Measurements from ENCODE around the gene SYK.

The SYK gene

DNA sequence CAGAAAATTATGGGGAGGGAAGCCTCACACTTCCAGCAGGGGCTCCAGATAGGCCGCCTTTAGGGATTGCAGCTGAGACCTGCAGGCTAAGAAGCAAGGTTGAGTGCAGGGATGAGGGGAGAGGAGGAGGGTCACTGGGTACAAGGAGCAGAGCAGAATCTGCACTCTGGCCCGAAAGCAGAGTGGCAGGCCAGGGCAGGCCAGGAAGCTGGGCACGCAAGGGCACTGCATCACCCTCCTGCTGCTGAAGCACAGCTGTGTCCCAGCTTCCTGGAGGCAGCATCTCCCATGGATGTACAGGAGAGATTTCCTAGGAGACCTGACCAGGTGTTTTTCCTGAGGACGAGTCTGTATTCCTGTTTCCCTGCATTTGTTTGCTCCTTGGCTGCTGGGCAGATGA is 92.1 kb downstream of the SYK start:
- Histone ChIP-seq H4K20me1 (no peaks in the 10 kb centered on the region), H3K4me2 (no peak overlapping the region), H3K27me3 (no peaks in the 10 kb centered on the region), H3K27ac (no peak overlapping the region), H3K9me3 (no peaks in the 10 kb centered on the region), H3K36me3 (peaks cover 99% of the 10 kb centered on the region), H3K4me3 (no peak overlapping the region), H3K9ac (no peak overlapping the region), H3K4me1 (no peaks in the 10 kb centered on the region)
- TF ChIP-seq Cebpa-rat (IDR thresholded peaks at IDR 0.05), result no peak

DNA sequence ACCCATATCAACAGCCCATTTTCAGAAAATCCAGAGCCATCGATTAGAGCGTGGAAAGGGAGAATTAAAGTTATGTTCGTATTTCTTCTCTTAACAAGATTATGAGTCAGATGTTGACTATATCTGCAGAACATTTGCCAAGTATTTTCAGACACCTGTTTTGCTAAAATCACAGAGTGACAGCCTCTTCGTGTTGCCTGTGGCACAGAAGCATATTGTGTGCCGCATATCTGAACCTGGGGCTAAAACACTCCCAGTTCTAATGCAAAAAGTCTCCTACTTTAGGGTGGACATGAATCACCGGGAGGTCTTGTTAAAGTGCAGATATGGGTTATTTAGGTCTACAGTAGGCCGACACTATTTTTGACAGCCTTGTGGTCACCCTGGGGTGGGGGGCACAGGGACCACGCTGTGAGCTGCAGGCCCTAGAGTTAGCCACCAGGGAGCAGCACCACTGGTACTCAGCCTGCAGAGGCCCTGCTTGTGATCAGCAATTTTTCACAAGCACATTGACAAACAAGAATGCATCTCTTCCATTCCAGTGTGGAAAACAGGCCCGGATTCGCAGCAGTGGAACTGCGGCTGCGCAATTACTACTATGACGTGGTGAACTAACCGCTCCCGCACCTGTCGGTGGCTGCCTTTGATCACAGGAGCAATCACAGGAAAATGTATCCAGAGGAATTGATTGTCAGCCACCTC is 93.5 kb downstream of the SYK start:
- no peak for TF ChIP-seq Cebpa-rat (IDR thresholded peaks at IDR 0.05)
- no peaks in the 10 kb centered on the region for H3K4me1 ChIP-seq
- H3K9ac ChIP-seq, result no peak overlapping the region
- H3K4me2 ChIP-seq, result no peak overlapping the region
- no peaks in the 10 kb centered on the region for H4K20me1 ChIP-seq
- peaks cover 99% of the 10 kb centered on the region for H3K36me3 ChIP-seq
- no peaks in the 10 kb centered on the region for H3K27me3 ChIP-seq
- H3K4me3 ChIP-seq, result no peak overlapping the region
- H3K9me3 ChIP-seq, result no peaks in the 10 kb centered on the region
- no peak overlapping the region for H3K27ac ChIP-seq

DNA sequence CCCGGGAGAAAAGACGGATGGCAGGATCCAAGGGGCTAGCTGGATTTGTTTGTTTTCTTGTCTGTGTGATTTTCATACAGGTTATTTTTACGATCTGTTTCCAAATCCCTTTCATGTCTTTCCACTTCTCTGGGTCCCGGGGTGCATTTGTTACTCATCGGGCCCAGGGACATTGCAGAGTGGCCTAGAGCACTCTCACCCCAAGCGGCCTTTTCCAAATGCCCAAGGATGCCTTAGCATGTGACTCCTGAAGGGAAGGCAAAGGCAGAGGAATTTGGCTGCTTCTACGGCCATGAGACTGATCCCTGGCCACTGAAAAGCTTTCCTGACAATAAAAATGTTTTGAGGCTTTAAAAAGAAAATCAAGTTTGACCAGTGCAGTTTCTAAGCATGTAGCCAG is 94.2 kb downstream of the SYK start:
- no peak overlapping the region for H3K4me2 ChIP-seq
- H3K27me3 ChIP-seq, result no peaks in the 10 kb centered on the region
- H3K4me1 ChIP-seq, result no peaks in the 10 kb centered on the region
- no peaks in the 10 kb centered on the region for H4K20me1 ChIP-seq
- no peak overlapping the region for H3K9ac ChIP-seq
- TF ChIP-seq Cebpa-rat (IDR thresholded peaks at IDR 0.05), result no peak
- no peak overlapping the region for H3K4me3 ChIP-seq
- H3K9me3 ChIP-seq, result no peaks in the 10 kb centered on the region
- H3K27ac ChIP-seq, result no peak overlapping the region
- H3K36me3 ChIP-seq, result peaks cover 93% of the 10 kb centered on the region

DNA sequence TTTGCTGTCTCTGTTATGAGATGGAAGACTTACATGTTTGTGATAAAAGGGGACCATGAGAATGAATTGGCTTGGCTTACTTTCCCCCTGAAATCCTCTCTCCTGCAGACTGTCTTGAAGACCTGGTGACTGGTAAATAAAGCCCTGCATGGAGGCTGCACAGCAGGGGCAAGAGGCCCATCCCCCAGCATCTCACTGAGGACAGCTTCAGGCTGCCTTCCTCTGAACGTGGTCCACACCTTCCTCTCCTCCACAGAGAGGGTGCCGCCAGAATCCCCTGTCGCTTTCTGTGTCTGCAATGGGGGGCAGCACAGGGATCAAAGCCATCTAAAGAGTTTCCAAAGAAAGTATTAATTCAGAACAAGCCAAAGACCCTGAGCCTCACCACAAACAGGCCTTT is 94.6 kb downstream of the SYK start:
- Histone ChIP-seq H3K9me3 (no peaks in the 10 kb centered on the region), H3K36me3 (peaks cover 90% of the 10 kb centered on the region), H3K27me3 (no peaks in the 10 kb centered on the region), H4K20me1 (no peaks in the 10 kb centered on the region), H3K27ac (no peak overlapping the region), H3K4me2 (no peak overlapping the region), H3K4me1 (no peaks in the 10 kb centered on the region), H3K9ac (no peak overlapping the region), H3K4me3 (no peak overlapping the region)
- no peak for TF ChIP-seq Cebpa-rat (IDR thresholded peaks at IDR 0.05)

DNA sequence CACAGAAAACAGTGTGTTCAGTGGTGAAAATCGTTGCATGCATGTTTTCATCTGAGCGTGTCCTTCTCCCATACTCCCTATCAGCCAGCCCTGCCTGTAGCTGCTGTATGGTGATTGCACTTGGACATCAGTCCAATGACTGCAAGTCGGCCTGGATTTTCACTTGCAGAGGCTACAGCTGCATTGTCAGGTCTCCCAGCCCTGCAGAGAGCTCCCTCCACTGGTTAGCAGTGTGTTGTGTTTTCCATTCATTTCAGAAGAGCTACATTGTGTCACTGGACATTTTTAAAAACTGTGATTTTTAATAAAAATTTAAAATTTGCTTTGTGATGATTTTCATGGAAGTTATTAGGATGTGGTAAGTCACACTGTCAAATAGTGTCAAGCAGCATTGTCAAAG is 96.6 kb downstream of the SYK start:
- peaks cover 11% of the 10 kb centered on the region; the same call in 1 of the 2 replicates for H3K9me3 ChIP-seq
- no peak for TF ChIP-seq Cebpa-rat (IDR thresholded peaks at IDR 0.05)
- H3K9ac ChIP-seq, result no peak overlapping the region
- H3K4me1 ChIP-seq, result no peaks in the 10 kb centered on the region
- peaks cover 85% of the 10 kb centered on the region for H3K36me3 ChIP-seq
- no peak overlapping the region for H3K27ac ChIP-seq
- H3K4me2 ChIP-seq, result no peak overlapping the region
- no peak overlapping the region for H3K4me3 ChIP-seq
- no peaks in the 10 kb centered on the region for H4K20me1 ChIP-seq
- no peaks in the 10 kb centered on the region for H3K27me3 ChIP-seq

DNA sequence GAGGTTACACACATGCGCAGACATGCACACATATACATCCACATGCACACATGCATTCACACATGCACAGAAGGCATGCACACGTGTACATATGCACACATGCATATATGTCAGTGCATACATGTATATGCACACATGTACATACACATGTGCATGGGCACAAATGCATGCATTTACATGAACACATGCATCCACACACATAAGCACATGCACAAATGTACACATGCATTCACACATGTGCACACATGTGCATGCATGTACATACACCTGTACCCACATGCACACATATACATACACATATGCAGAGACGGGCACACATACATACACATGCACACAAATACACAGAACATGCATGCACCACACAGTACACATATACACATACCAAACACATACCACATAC is 97.7 kb downstream of the SYK start:
- H3K27me3 ChIP-seq, result no peaks in the 10 kb centered on the region
- no peak overlapping the region for H3K4me2 ChIP-seq
- peaks cover 11% of the 10 kb centered on the region; the same call in 1 of the 2 replicates for H3K9me3 ChIP-seq
- peaks cover 75% of the 10 kb centered on the region for H3K36me3 ChIP-seq
- H3K9ac ChIP-seq, result no peak overlapping the region
- no peak overlapping the region for H3K27ac ChIP-seq
- H4K20me1 ChIP-seq, result no peaks in the 10 kb centered on the region
- H3K4me3 ChIP-seq, result no peak overlapping the region
- TF ChIP-seq Cebpa-rat (IDR thresholded peaks at IDR 0.05), result no peak
- H3K4me1 ChIP-seq, result no peaks in the 10 kb centered on the region

DNA sequence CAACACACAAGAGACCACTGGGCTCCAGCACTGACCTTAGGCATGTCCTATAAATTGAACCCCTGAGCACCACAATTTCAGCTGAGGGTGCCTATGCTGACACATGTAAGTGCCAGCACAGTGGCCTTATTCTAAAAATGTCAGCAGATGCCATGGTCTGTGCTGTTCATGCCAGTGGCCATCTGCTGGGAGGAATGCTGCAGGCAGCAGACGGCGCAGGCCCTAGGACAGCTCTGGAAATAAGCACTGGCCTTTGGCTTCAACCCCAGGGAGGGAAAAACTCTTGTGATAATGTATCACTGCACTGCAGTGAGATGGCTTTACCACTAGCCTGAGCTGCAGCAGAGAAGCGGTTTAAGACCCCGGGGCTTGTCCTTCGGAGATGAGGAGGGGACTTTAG is 98.5 kb downstream of the SYK start:
- Histone ChIP-seq H3K9ac (no peak overlapping the region), H3K36me3 (peaks cover 67% of the 10 kb centered on the region), H3K4me2 (no peak overlapping the region), H3K4me3 (no peak overlapping the region), H3K4me1 (no peaks in the 10 kb centered on the region), H3K27me3 (no peaks in the 10 kb centered on the region), H4K20me1 (no peaks in the 10 kb centered on the region), H3K27ac (no peak overlapping the region), H3K9me3 (peaks cover 11% of the 10 kb centered on the region; the same call in 1 of the 2 replicates)
- TF ChIP-seq Cebpa-rat (IDR thresholded peaks at IDR 0.05), result no peak

DNA sequence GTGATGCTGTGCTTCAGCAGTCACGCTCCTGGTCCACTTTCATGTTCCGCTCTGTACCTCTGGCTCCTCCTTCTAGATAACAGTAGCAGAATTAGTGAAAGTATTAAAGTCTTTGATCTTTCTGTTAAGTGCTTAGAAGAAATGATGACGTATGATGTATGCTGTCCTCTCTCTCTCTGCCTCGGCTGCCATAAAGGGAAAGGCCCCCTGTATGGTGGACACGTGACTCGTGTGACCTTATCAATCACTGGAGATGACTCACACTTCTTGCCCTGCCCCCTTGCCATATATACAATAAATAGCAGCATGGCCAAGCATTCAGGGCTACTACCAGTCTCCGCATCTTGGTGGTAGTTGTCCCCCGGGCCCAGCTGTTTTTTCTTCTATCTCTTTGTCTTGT is 100.3 kb downstream of the SYK start:
- Histone ChIP-seq H3K9me3 (peaks cover 11% of the 10 kb centered on the region; the same call in 1 of the 2 replicates), H3K9ac (no peak overlapping the region), H3K4me3 (no peak overlapping the region), H3K27ac (no peak overlapping the region), H3K36me3 (peaks cover 49% of the 10 kb centered on the region), H3K4me1 (no peaks in the 10 kb centered on the region), H3K4me2 (no peak overlapping the region), H3K27me3 (no peaks in the 10 kb centered on the region), H4K20me1 (no peaks in the 10 kb centered on the region)
- TF ChIP-seq Cebpa-rat (IDR thresholded peaks at IDR 0.05), result no peak

DNA sequence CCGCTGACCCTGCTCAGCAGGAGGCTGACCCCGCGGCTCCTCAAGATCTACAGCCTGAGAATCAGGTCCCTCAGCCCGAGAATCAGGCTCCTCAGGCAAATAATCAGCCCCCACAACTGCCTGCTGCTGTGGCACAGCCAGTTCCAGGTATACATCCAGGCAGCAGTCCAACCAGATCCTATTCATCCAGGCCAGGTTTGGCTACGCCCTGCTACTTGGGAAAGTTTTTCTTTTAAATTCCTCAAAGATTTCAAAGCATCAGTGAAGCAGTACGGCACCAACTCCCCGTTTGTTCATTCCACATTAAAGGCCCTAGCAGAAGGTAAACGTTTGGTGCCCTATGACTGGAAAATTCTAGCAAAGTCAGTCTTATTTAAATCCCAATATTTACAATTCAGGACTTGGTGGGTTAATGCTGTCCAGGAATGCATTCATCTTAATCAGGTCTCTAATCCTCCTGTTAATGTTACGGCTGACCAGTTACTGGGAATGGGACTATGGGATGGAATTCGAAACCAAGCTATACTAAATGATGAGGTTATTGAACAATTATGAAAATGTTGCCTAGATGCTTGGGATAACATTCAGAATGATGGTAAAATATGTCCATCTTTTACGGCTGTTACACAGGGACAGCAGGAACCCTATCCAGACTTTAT is 102.3 kb downstream of the SYK start:
- H3K4me3 ChIP-seq, result no peak overlapping the region
- no peaks in the 10 kb centered on the region for H3K27me3 ChIP-seq
- no peak overlapping the region for H3K27ac ChIP-seq
- peaks cover 29% of the 10 kb centered on the region for H3K36me3 ChIP-seq
- TF ChIP-seq Cebpa-rat (IDR thresholded peaks at IDR 0.05), result no peak
- H3K9me3 ChIP-seq, result peaks cover 11% of the 10 kb centered on the region; the same call in 1 of the 2 replicates
- H3K9ac ChIP-seq, result no peak overlapping the region
- H4K20me1 ChIP-seq, result no peaks in the 10 kb centered on the region
- no peaks in the 10 kb centered on the region for H3K4me1 ChIP-seq
- no peak overlapping the region for H3K4me2 ChIP-seq

DNA sequence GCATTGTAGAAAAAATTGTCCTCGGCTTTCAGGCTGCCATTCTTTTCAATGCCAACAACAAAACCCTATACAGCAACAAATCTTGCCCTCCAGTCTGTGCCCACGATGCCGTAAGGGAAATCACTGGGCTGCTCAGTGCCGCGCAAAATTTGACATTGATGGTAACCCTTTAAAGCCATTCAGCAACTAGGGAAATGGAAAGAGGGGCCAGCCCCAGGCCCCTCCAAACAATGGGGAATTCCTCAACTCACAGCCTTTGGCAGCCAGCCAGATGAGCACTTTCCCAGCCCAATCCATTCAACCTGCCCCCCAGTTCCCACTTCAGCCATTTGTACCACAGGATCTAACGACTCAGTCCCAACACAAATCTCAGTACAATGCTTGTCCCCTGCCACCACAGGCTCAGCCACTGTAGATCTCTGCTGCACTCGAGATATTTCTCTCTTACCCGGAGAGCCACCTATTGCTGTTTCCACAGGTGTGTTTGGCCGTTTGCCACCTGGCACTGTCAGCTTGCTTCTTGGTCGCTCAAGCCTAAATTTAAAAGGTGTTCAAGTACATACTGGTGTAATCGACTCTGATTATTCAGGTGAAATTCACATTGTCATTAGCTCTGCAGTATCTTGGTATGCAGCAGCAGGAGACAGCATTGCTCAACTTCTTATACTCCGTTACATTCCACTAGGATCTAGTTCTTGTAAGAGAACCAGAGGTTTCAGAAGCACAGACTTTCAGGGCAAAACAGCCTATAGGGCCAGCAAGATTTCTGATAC is 103.3 kb downstream of the SYK start:
- H3K4me2 ChIP-seq, result no peak overlapping the region
- H3K4me3 ChIP-seq, result no peak overlapping the region
- H3K36me3 ChIP-seq, result peaks cover 19% of the 10 kb centered on the region
- no peaks in the 10 kb centered on the region for H4K20me1 ChIP-seq
- no peaks in the 10 kb centered on the region for H3K27me3 ChIP-seq
- H3K27ac ChIP-seq, result no peak overlapping the region
- H3K9me3 ChIP-seq, result peaks cover 11% of the 10 kb centered on the region; the same call in 1 of the 2 replicates
- no peak for TF ChIP-seq Cebpa-rat (IDR thresholded peaks at IDR 0.05)
- no peak overlapping the region for H3K9ac ChIP-seq
- no peaks in the 10 kb centered on the region for H3K4me1 ChIP-seq

All from BLaER1 (cell line).